Gastrocnemius medialis (tissue), 4 donors: ENCODE data around the gene PLCH1. TPM values are rescaled to one million over a fixed set of nuclear protein-coding genes. Genes with fewer than 3 reads are reported as not detected.

Source experiments
- ATAC-seq, 2 donors: fragments of 150-250 bp; one replicate each; pipeline ENCODE4 v1.9.1; 2016
- DNase-seq, 2 donors: peaks; one replicate each; pipeline ENCODE4 v3.0.0-alpha.2; 2019
- H3K27ac ChIP-seq, 4 donors: fragments of 200-600 bp; sonication (generic); 1 replicate in 1 of 4; 2 replicates in 3 of 4; pipeline ENCODE4 v1.5.1; 2016 to 2018; ENCODE audit warnings: mild to moderate bottlenecking in 2 of 4, moderate library complexity in 1 of 4
- H3K27me3 ChIP-seq, 3 donors: fragments of 200-600 bp; sonication (generic) in 2 of 3; 1 replicate in 1 of 3; 2 replicates in 2 of 3; pipeline versions ENCODE4 v1.5.1 to v1.6.0; 2016 to 2019; ENCODE audit warnings: mild to moderate bottlenecking in 1 of 3, moderate library complexity in 1 of 3
- H3K36me3 ChIP-seq, 2 donors: fragments of 200-600 bp; sonication (generic) in 1 of 2; one replicate each; pipeline ENCODE4 v1.5.1; 2017 to 2018
- H3K4me1 ChIP-seq, 2 donors: fragments of 200-600 bp; sonication (generic) in 1 of 2; one replicate each; pipeline ENCODE4 v1.5.1; 2016 to 2017; ENCODE audit warnings: mild to moderate bottlenecking in 2 of 2
- H3K4me3 ChIP-seq, 4 donors: fragments of 200-600 bp; sonication (generic) in 3 of 4; 1 replicate in 1 of 4; 2 replicates in 3 of 4; pipeline ENCODE4 v1.5.1; 2016 to 2019; ENCODE audit warnings: mild to moderate bottlenecking in 2 of 4
- H3K9me3 ChIP-seq, 3 donors: fragments of 200-600 bp; sonication (generic) in 2 of 3; 1 replicate in 1 of 3; 2 replicates in 2 of 3; pipeline ENCODE4 v1.5.1; 2016 to 2019
- CTCF ChIP-seq, 5 experiments: fragments of 450-650 bp in 3 of 5; fragments of 200-600 bp in 2 of 5; sonication (generic) in 2 of 5; IDR thresholded peaks in 4 of 5; conservative IDR thresholded peaks in 1 of 5; 1 replicate in 4 of 5; 2 replicates in 1 of 5; pipeline ENCODE4 v1.5.1; 2016 to 2019; ENCODE audit warnings: antibody characterized with exemption in 5 of 5, mild to moderate bottlenecking in 3 of 5, moderate library complexity in 3 of 5
- POLR2A ChIP-seq, 2 donors: fragments of 450-650 bp; IDR thresholded peaks; one replicate each; pipeline ENCODE4 v1.6.1; 2017; ENCODE audit warnings: antibody characterized with exemption in 2 of 2, mild to moderate bottlenecking in 2 of 2, moderate library complexity in 2 of 2
- in situ Hi-C, 4 donors: fragments of 200-750 bp; cut with MboI; loops; one replicate each; pipeline versions ENCODE4 v1.15.0 to v1.8.0; 2017; ENCODE audit warnings: low sequenced_read_pairs in 4 of 4
- intact Hi-C: fragments of 100-400 bp; cut with DNase I; formaldehyde crosslinking; loops from one replicate; pipeline ENCODE4 v1.15.1; 2023; ENCODE audit warnings: low total_unique reads
- total RNA-seq, 4 donors: library from RNA; depleted of rRNA; stranded (reverse); fragments of >200 nt; gene quantifications; one replicate each; pipeline versions ENCODE4 v1.1.0 to v1.2.3, GENCODE V29; 2016

The PLCH1 gene
- total RNA-seq, 4 donors from 2014 or later: 0.07 to 0.33 (median 0.10) TPM; not detected in 1

GRCh38 chr3:155554777-155555451 is 190.0 kb downstream of the PLCH1 start:
- no peaks in the 10 kb centered on the region for H3K36me3 ChIP-seq
- no peak overlapping the region for H3K4me3 ChIP-seq
- ATAC-seq (no peak), DNase-seq (no peak)
- TF ChIP-seq POLR2A (IDR thresholded peaks at IDR 0.05) (no peak), CTCF (IDR thresholded peaks at IDR 0.05 in 4 of 5, conservative IDR thresholded peaks at IDR 0.05 in 1 of 5) (no peak)
- no peaks in the 10 kb centered on the region for H3K9me3 ChIP-seq
- intact Hi-C loops: no loop called here
- H3K27ac ChIP-seq: no peak overlapping the region
- H3K4me1 ChIP-seq: no peaks in the 10 kb centered on the region
- in situ Hi-C loops: no loop called here
- H3K27me3 ChIP-seq: no peaks in the 10 kb centered on the region

- Histone ChIP-seq H3K36me3 (no peaks in the 10 kb centered on the region), H3K9me3 (no peaks in the 10 kb centered on the region), H3K4me1 (no peaks in the 10 kb centered on the region), H3K4me3 (no peak overlapping the region), H3K27ac (no peak overlapping the region), H3K27me3 (no peaks in the 10 kb centered on the region)
- intact Hi-C loops: no loop called here
- no peak for TF ChIP-seq CTCF (IDR thresholded peaks at IDR 0.05 in 4 of 5, conservative IDR thresholded peaks at IDR 0.05 in 1 of 5)
- no peak for TF ChIP-seq POLR2A (IDR thresholded peaks at IDR 0.05)
- DNase-seq (no peak), ATAC-seq (no peak)
- in situ Hi-C loops: no loop called here
Measured at GRCh38 chr3:155553780-155554179, 191.1 kb downstream of the PLCH1 start.

- H3K27ac ChIP-seq: no peak overlapping the region
- intact Hi-C loops (no loop called here), in situ Hi-C loops (no loop called here)
- H3K4me3 ChIP-seq: no peak overlapping the region
- ATAC-seq: no peak
- no peaks in the 10 kb centered on the region for H3K27me3 ChIP-seq
- H3K36me3 ChIP-seq: no peaks in the 10 kb centered on the region
- H3K9me3 ChIP-seq: no peaks in the 10 kb centered on the region
- DNase-seq: no peak
- no peaks in the 10 kb centered on the region for H3K4me1 ChIP-seq
- no peak for TF ChIP-seq POLR2A (IDR thresholded peaks at IDR 0.05)
- TF ChIP-seq CTCF (IDR thresholded peaks at IDR 0.05 in 4 of 5, conservative IDR thresholded peaks at IDR 0.05 in 1 of 5): no peak
Measured at GRCh38 chr3:155553326-155553725, 191.5 kb downstream of the PLCH1 start.

GRCh38 chr3:155550391-155550790 is 194.5 kb downstream of the PLCH1 start:
- Histone ChIP-seq H3K4me3 (no peak overlapping the region), H3K4me1 (no peaks in the 10 kb centered on the region), H3K27ac (no peak overlapping the region), H3K9me3 (no peaks in the 10 kb centered on the region), H3K36me3 (no peaks in the 10 kb centered on the region), H3K27me3 (no peaks in the 10 kb centered on the region)
- no peak for DNase-seq
- no peak for TF ChIP-seq POLR2A (IDR thresholded peaks at IDR 0.05)
- TF ChIP-seq CTCF (IDR thresholded peaks at IDR 0.05 in 4 of 5, conservative IDR thresholded peaks at IDR 0.05 in 1 of 5): no peak
- in situ Hi-C loops: no loop called here
- no peak for ATAC-seq
- intact Hi-C loops: no loop called here

GRCh38 chr3:155549087-155549486 is 195.8 kb downstream of the PLCH1 start:
- ATAC-seq: no peak
- no peak for DNase-seq
- TF ChIP-seq CTCF (IDR thresholded peaks at IDR 0.05 in 4 of 5, conservative IDR thresholded peaks at IDR 0.05 in 1 of 5) (no peak), POLR2A (IDR thresholded peaks at IDR 0.05) (no peak)
- H3K9me3 ChIP-seq: no peaks in the 10 kb centered on the region
- intact Hi-C loops: no loop called here
- H3K4me3 ChIP-seq: no peak overlapping the region
- H3K36me3 ChIP-seq: no peaks in the 10 kb centered on the region
- H3K27ac ChIP-seq: no peak overlapping the region
- in situ Hi-C loops: no loop called here
- H3K27me3 ChIP-seq: no peaks in the 10 kb centered on the region
- no peaks in the 10 kb centered on the region for H3K4me1 ChIP-seq
